HG02943 (cell line): Measurements from ENCODE around the gene SYNE1.

Experiments
- ATAC-seq: cut with Tn5 transposase; IDR thresholded peaks from one replicate; pipeline ENCODE4 v1.9.1; 2021; ENCODE audit warnings: mild to moderate bottlenecking, low read depth, moderate library complexity; ENCODE audit not compliant: unreplicated experiment

Gene SYNE1

DNA sequence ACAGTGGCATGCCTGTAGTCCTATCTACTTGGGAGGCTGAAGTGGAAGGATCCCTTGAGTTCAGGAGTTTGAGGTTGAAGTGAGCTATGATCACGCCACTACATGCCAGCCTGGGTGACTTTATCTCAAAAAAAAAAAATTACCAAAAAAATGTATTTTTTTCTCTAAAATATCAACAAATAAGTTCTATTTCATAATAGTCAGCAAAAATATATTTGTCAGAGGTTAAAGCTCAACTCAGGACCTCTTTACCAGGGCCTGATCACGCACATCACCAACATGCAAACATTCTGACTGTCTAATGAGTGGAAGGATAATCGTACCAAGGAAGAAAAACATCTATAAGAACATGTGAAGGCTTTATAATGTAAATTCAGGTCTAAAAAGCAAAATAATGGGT is 387.0 kb downstream of the SYNE1 start:
- ATAC-seq = no peak

DNA sequence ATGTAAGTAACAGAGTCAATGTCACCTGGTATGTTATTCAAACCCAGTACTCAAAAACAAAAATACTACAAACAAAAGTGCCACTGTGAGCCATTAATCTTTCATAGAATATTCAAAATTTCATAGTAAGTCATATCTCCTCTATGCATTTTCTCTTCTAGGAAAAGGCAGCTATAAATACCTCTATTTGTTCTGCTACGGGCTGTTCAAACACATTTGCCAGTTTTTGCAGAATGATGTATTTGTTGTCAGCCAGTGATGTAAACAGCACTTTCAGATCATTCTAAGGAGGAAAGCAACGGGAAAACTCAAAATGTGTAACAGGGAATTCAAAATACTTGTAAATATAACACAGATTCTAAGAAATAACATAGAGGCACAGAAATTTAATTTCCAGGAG is 388.2 kb downstream of the SYNE1 start:
- ATAC-seq = no peak

DNA sequence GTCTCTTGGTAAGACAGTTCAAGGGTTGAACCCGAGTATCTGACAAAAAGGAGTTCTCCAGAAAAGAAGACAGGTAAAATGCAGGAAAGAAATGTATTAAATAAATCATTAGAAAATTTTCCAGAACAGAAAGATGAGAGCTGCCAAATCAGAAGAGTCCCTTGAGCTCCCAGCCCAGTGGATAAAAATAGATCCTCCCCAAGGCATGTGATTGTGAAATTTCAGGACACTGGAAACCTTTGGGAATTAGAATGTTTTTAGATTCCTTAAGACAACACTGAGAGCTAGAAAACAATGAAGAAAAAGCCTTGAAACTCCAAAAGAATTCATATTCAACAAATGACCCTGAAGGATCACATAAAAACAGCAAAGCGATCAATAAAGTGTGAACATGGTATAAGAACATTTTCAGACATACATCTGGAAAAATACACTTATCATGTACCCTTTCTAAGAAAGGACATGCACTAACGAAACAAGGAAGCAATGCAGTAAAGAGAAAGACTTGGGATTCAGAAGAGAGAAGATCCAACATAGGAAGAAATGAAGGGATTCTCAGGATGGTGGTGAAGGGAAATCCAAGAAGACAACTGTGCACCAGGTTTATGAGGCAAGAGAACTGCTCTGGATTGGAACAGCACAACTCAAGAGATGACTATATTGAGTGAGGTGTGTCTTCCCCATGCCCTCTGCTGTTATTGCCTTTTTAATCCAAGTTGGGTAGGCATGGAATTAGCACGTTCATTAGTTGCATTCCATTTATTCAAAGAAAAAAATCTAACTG is 390.4 kb downstream of the SYNE1 start:
- ATAC-seq = no peak

DNA sequence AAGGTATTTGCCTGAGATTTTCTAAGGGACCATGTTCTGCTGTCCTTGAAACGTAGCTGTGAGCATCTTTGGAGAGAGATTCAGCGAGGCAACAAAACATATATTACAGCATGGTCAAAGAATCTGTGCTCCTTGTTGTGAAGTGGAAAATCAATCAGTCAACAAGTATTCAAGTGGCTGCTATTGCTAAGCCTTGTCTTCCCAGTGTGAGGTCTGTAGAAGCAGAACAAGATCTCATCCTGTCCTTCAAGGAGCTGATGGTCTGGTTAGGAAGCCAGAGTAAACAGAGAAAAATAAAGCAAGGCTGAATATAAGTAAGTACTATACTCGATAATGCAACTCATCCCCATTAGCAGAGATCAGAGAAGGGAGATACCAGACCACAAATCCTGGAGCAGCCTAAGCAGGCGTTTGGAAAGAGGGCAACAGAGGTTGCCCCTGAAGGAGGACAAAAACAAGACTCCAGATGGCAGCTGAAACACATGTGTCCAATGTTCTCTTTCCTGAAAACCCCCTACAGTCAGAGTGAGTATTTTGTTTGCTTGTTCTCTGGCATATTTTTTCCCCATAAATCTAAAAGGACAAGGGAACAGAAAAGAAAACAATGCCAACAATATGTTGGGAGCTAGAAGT is 392.0 kb downstream of the SYNE1 start:
- no peak for ATAC-seq

DNA sequence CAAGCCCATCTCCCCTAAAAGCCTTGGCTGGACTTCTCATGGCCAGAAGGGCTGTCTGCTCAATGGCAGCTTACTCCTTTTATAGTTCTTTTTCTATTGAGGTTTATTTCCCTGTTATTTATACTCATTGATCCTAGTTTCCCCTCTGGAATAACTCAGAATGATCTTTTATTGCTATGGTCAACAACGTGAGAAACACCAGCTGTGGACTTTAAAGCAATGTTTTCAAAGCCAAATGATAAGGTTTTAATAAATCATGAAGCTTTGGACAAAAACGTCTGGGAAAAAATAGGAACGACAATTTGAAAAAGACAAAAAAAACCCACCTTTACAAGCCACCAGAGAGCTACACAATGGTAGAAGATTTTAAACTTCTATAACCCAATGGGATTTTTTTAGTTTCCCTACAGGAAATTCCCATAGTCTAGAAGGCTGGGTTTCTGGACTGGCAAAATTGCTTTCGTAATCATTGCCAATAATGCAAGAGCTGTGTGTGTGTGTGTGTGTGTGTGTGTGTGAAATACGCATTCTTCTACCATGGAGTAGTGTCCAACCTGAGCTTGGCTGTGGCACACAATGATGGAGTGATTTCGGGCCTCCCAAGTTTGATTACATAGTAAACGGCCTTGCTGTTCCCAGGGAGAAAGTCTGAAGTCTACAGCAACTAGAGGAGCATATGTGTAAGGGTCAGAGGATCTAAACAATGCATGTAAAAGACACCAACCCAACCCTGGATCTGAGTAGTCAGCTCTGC is 396.0 kb downstream of the SYNE1 start:
- ATAC-seq = no peak

DNA sequence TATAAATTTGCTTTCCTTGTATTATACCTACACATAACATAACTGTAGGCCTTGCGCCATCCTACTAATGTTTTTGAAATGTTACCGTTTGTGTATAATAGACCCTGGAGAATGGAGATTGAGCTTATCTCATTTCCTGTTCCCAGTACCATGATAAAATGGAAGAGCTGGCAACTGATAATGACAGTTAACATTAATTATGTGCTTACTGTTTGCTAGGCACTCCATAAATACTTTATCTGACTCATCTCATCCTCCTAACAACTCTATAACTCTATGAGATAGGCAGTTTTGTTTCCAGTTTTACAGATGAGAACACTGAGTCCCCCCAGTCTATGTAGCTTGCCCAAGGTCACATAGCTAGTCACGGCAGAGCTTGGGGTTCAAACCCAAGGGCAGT is 396.7 kb downstream of the SYNE1 start:
- ATAC-seq = no peak

DNA sequence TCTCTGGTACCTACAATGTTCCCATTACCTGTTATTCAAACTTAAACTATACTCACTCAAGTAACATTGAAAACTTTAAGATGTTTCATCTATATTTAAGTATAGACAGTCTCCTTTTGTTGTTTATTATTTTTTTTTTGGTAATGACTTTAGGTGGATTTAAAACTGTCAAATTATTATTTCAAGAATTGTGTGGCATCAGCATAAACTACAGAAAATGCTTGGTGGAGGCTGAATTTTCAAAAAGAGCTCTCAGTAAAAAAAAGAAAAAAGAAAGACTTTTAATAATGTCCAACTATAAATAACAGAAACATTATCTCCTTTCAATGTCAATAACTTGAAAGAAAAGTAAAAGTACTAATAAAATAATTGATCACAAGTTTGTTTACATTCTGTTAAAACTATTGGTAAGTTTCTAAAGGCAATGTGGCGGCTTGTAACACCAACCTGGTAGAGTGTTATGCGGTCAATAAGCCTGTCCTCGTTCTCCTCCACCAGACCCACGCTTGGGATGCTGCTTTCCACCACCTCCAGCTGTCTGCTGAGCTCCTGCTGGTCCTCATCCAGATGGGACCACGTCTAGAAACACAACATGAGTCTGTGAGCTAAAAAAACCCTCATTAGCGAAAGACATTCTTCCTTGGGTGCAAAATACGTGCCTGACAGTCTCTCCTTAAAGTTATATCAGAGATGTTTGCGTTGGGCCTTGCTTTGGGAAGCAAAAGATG is 400.6 kb downstream of the SYNE1 start:
- no peak for ATAC-seq

DNA sequence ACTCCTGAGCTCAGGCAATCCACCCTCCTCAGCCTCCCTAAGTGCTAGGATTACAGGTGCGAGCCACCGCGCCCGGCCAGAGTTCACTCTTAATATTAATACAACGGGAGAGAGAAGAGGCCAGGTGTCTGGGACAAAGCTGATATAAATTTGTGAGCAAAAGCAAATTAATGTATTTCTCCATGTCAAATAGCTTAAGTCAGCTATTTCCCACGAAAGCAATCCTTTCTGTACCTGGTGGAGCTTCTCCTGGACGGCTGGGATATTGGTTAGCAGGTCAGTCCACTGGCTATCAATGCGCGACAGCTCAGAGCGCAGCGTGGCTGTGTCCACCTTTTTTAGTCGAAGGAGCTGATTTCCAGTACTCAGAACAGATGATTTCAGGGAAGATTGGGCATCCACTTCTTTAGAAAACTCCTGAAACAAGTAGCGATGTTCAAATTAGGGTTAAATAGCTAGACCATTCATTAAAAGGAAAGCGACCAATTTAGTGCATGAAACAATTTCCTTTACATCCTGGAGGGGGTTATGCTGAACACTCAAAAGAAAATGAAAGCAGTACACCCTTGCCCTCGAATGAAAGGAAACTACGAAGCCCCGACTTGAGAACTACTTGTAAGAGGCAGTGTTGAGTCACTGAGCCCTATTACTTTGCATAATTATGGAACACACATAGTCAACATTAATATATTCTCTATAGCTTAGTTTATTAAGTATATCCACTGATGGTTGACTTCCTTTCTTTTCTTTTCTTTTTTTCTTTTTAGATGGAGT is 403.4 kb downstream of the SYNE1 start:
- ATAC-seq = no peak

DNA sequence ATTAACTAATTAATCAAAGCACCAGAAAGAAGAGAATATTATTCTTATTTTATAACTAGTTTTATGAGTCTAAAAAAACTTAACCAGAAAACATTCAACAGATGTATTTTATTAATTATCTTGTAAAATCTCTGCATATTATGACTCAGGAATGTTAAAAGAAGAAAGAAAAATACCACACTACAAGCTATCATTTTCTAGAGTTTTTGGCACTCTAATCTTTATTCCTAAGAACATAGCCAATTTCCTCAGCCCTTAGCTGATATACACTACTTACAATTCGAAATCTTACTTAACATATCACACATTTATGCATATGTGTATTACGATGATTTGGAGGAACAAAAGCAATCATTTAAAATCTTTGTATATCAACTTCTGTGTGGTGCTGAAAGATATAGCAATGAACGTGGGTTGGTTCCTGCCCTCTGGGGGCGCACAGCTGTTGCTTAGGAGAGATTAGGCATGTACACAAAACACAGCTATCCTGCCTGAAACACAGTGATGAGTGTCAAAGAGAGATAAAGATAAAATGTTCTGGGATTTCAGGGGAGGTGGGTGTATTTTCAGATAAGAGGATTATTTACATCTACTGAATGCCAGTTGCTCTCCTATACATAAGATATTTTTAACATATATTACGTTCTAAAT is 404.5 kb downstream of the SYNE1 start:
- ATAC-seq = no peak

DNA sequence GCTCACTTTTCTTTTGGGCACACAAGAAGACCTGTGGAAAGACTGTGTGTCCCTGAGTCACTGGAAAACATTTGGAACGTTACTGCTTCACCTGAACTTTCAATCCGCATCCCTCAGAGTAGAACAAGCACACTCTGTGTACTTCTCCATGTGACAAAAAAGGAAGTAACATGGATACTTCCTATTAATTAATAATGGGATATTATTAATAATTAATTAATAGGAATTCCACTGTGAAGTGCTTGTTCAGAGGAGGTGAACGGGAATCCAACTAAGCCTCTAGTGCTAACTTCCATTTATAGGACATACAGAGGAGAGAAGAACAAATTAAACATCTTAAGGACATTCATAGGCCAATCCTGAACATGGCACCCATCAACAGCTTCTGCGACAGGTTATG is 407.8 kb downstream of the SYNE1 start:
- no peak for ATAC-seq

DNA sequence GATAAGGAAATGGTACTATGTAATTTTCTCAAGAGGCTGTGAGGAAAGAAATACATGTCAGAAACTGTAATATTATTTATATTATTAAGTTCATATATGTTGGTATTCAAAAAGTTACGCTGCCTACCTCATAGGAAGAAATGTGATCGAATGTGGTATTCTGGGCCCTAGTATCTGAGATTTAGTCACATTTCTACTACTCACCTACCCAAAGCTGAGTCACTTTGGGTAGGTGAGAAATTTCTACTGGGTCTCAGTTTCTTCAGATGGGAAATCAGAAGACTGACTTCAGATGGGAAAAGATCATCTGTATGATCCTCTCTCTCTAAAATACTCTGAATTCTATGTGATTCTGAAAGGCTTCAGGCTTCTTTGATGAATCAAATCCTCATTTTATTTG is 411.0 kb downstream of the SYNE1 start:
- ATAC-seq = no peak

DNA sequence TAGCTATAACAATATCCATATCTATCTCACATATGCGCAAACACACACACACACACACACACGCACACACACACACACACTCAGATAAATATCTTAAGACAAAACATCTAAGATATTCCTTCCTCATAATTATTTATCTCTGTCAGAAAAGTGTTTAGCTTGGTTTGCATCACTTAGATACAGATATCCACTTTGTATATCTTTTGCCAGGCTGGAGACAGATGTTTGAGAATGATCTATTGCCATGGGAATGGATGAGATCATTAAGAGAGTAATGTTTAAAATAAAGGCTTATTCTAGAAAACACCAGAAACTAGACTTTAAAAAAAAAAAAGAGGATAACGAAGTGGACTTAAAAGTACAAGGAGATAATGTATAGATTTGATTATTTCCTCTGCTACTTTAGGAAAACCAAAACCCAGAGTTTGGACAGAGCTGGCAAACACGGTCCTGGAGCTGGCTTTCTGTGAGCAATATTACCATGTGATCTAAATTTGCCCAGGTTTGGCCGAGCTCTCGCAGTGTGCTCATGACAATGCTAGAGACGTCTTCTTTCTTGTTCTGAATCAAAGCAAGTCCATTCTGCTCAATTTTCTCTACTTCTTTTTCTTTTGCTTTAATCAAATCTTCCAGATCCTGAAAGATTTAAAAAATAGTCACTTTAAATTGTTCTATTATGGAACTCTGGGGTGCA is 411.8 kb downstream of the SYNE1 start:
- ATAC-seq = no peak

DNA sequence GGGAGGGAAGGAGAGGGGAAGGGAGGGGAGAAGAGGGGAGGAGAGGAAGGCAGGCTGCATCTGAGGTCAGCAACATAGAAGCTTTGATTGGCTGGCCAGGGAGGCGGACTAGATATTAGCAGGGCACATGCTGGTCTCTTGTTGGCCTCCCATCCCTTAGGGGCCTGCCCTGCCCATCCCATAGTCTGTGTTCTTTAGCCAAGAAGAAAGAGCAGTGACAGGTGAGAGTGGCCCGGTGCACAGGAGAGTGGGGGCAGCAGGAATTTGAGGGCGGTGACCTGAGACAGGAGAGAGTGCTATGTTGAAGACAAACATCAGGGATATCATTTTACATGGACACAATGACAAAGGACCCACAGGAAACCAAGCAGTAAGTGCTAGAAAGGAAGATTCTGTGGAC is 413.5 kb downstream of the SYNE1 start:
- no peak for ATAC-seq

DNA sequence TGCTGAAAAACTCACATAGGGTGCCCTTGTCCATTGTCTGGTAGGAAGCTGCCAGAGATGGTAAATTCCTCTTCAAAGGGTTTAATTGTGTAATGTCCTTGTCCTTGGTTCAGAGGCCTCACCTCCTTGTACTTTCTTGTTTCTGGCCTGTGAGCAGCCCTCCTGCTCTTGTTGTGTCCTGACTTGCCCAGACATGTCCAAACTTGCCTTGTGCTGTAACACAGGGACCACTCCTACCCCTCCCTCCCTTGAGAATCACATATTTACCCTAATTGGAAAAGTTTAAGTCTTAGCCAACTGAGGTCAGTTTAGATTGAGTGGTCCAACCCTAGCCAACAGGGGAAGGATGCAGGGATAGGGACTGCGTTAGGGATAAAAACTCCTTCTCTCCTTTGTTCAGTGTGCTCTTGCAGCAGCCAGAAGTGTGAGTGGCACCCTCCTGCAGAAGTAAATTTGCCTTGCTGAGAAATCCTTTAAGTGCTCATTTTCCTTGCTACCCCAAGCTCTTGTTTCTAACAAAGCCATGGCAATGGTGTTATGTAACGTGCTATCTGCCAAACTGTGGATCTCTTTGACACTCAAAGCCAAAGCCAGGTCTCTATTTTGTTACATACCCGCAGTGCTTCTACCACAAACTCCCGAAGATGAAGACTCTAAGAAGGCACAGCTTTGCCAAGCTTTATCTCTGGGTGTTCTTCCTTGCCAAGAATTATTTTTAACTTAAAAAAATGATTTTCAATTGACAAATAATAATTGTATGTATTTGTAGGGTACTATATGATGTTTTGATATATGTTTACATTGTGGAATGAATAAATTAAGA is 415.1 kb downstream of the SYNE1 start:
- ATAC-seq = no peak

DNA sequence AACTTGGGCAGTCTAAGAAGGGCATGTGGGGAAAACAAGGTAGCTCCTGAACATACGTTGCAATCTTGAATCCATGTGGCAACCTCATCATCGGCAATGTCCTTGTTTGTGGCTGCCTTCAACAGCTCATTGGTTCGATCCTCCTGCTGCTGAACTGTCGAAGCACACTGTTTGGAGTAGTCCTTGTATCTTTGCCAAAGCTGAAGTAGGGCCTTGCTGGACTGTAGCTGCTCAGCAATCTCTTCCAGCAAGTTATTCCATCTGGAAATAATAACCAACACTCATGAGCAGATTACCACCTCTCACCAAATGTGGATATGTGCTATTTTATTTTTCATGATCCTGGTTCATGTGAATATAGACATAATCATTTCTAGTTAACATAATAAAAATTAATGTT is 416.4 kb downstream of the SYNE1 start:
- no peak for ATAC-seq

DNA sequence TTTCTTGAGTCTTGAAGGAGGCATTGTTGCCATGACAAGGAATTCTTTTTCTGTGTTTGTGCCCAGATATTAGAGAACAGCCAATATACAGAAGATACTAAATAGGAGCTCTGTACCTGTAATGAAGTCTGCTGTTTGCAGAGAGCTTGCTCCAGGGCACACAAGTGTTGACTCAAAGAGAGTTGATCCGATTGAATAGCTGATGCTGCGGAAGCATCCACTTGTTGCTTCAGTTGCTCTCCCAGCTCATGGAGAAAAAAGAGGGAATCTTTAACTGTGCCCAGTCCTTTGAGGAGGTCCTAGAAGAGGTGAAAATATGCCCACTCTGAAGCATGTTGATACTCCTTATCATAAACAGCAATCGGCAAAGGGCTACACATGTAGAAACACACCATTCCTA is 418.3 kb downstream of the SYNE1 start:
- ATAC-seq = no peak

DNA sequence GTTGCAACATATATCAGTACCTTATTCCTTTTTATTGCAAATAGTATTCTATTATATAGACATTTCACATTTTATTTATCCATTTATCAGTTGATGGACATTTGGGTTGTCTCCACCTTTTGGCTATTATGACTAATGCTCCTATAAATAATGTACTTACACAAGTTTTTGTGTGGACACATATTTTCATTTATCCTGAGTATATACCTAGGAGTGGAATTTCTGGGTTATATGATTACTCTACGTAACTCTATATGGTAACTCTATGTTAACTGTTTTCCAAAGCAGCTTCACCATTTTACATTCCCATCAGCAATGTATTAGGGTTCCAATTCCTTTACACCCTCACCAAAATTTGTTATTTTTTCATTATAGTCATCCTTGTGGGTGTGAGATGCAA is 424.7 kb downstream of the SYNE1 start:
- ATAC-seq = no peak

DNA sequence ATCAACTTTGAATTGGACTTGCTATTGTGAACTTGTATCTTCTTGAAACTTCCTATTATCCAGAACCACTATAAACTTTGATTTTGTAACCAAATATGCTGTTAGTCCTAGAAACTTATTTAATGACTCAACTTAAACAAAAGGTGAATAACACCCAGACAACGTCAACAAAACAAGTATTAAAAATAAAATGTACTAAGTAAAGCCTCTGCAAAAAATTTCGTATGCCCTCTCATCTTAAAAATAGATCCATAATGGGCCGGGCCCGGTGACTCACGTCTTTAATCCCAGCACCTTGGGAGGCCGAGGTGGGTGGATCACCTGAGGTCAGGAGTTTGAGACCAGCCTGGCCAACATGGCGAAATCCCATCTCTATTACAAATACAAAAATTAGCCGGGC is 428.0 kb downstream of the SYNE1 start:
- no peak for ATAC-seq
